Endothelial cell (in vitro differentiated cells): Measurements from ENCODE around the gene DNAJC19. TPM values are rescaled to one million over a fixed set of nuclear protein-coding genes. Genes with fewer than 3 reads are reported as not detected.
"Not testable (repeated sequence)": the region's sequence is repeated elsewhere in the genome, so short reads cannot be mapped to it uniquely, and the experiment has no call there.

Source experiments
- DNase-seq: peaks from one replicate; pipeline ENCODE4 v3.0.0; 2021; ENCODE audit warnings: low spot score
- H3K27ac Mint-ChIP-seq: one replicate; pipeline ENCODE4 v1.8.0; 2021; ENCODE audit warnings: mixed read lengths, inconsistent platforms; ENCODE audit not compliant: unreplicated experiment
- H3K27me3 Mint-ChIP-seq: one replicate; pipeline ENCODE4 v1.8.0; 2021; ENCODE audit warnings: mild to moderate bottlenecking, moderate library complexity, mixed read lengths, inconsistent platforms; ENCODE audit not compliant: unreplicated experiment
- H3K36me3 Mint-ChIP-seq: one replicate; pipeline ENCODE4 v1.8.0; 2021; ENCODE audit warnings: mild to moderate bottlenecking, low read depth, mixed read lengths, inconsistent platforms; ENCODE audit not compliant: unreplicated experiment
- H3K4me1 Mint-ChIP-seq: one replicate; pipeline ENCODE4 v1.8.0; 2021; ENCODE audit warnings: mild to moderate bottlenecking, mixed read lengths, inconsistent platforms; ENCODE audit not compliant: unreplicated experiment
- H3K4me3 Mint-ChIP-seq: one replicate; pipeline ENCODE4 v1.8.0; 2021; ENCODE audit warnings: mild to moderate bottlenecking, mixed read lengths, inconsistent platforms; ENCODE audit not compliant: unreplicated experiment
- H3K9me3 Mint-ChIP-seq: one replicate; pipeline ENCODE4 v1.8.0; 2021; ENCODE audit warnings: mixed read lengths, inconsistent platforms; ENCODE audit not compliant: unreplicated experiment
- CTCF ChIP-seq: fragments of 200-600 bp; sonication (generic); IDR thresholded peaks from one replicate; pipeline ENCODE4 v1.5.0; 2021; ENCODE audit warnings: antibody characterized with exemption; ENCODE audit not compliant: unreplicated experiment
- total RNA-seq: library from RNA; stranded (reverse); fragmentation: NEBNext Ultra II Directional; extraction: Animal tissue kit (Norgen Biotek cat#: 25700); gene quantifications from one replicate; pipeline ENCODE4 v1.2.1, GENCODE V29; 2021; ENCODE audit not compliant: unreplicated experiment

The DNAJC19 gene
- total RNA-seq, 1 donor from 2014 or later, result 37.5 TPM

DNA sequence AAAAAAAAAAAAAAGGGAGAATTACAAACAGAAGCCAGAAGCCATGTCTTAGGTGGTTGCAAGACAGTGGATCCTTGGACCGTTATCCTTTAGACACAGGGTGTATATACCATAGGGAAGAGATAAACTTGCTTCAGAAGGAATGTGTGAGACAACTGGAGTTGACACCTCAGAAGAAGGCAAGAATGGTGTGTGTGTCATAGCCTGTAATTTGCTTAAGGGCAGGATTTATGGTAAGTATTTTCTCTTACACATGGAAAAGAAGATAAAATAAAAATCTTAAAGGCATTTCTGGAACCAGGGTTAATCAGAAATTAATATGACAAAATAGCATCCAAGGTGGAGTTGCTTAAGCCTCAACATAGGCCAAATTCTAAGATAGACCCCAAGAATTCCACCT is 19.3 kb upstream of the DNAJC19 start:
- no peak for TF ChIP-seq CTCF
- no peaks in the 10 kb centered on the region for H3K36me3 Mint-ChIP-seq
- H3K27me3 Mint-ChIP-seq, result no peaks in the 10 kb centered on the region
- no peak overlapping the region for H3K27ac Mint-ChIP-seq
- no peak overlapping the region for H3K4me3 Mint-ChIP-seq
- DNase-seq, result no peak
- no peaks in the 10 kb centered on the region for H3K9me3 Mint-ChIP-seq
- no peaks in the 10 kb centered on the region for H3K4me1 Mint-ChIP-seq

GRCh38 chr3:181007262-181007661 is 17.7 kb upstream of the DNAJC19 start:
- no peak for TF ChIP-seq CTCF
- DNase-seq, result no peak
- H3K27ac Mint-ChIP-seq, result no peak overlapping the region
- no peak overlapping the region for H3K4me3 Mint-ChIP-seq
- H3K27me3 Mint-ChIP-seq, result no peaks in the 10 kb centered on the region
- H3K36me3 Mint-ChIP-seq, result no peaks in the 10 kb centered on the region
- no peaks in the 10 kb centered on the region for H3K9me3 Mint-ChIP-seq
- no peaks in the 10 kb centered on the region for H3K4me1 Mint-ChIP-seq

DNA sequence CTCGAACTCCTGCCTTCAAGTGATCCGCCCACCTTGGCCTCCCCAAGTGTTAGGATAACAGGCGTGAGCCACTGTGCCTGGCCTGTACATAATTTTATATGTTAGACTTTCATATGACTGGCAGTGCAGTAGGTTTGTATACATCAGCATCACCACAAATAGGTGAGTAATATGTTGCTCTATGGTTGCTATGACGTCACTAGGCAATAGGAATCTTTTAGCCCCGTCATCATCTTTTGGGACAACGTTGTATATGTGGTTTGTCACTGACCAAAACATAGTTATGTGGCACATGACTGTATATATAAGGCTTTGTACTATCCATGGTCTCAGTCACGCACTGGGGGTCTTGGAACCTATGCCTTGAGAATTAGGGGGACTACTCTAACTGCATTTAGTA is 17.0 kb upstream of the DNAJC19 start:
- Mint-ChIP-seq H3K27ac (no peak overlapping the region), H3K27me3 (no peaks in the 10 kb centered on the region), H3K4me3 (no peak overlapping the region), H3K36me3 (no peaks in the 10 kb centered on the region), H3K4me1 (no peaks in the 10 kb centered on the region), H3K9me3 (peaks cover 6% of the 10 kb centered on the region)
- TF ChIP-seq CTCF, result no peak
- no peak for DNase-seq

GRCh38 chr3:181003469-181003868 is 13.9 kb upstream of the DNAJC19 start:
- peaks cover 17% of the 10 kb centered on the region for H3K9me3 Mint-ChIP-seq
- H3K4me1 Mint-ChIP-seq, H3K27me3 Mint-ChIP-seq, H3K36me3 Mint-ChIP-seq, H3K27ac Mint-ChIP-seq, DNase-seq, H3K4me3 Mint-ChIP-seq: not testable (repeated sequence)

GRCh38 chr3:181002331-181002730 is 12.8 kb upstream of the DNAJC19 start:
- H3K9me3 Mint-ChIP-seq, result peaks cover 17% of the 10 kb centered on the region
- not testable (repeated sequence) for H3K36me3 Mint-ChIP-seq

DNA sequence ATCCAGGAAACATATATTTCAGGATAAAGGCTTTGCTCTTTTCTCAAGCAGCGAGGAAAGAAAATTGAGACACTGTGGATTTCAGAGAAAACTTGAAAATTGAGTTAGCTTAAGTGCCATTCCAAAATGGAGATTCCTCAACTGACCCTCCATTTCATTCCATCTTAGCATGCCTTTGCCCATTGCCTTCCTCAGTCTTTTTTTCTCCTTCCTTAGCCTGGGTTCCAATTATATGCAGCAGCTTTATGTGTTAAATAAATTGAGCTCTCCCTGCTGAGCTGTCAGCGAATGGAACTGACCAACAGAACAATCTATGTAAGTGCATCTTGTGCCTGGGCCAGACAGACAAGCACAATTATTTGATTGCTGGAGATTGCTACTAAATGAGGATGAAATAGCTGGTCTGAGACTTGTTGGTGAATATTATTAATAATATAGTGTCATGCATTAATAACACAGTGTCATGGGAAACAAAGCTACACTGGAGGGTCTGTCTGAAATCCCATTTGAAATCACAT is 6.9 kb upstream of the DNAJC19 start:
- H3K36me3 Mint-ChIP-seq, result no peaks in the 10 kb centered on the region
- H3K4me3 Mint-ChIP-seq, result no peak overlapping the region
- H3K9me3 Mint-ChIP-seq, result peaks cover 11% of the 10 kb centered on the region
- H3K27ac Mint-ChIP-seq, result no peak overlapping the region
- H3K27me3 Mint-ChIP-seq, result peaks cover 1% of the 10 kb centered on the region
- TF ChIP-seq CTCF, result no peak
- DNase-seq, result no peak
- H3K4me1 Mint-ChIP-seq, result no peaks in the 10 kb centered on the region

More at GRCh38 chr3:181002331-181002730, 12.8 kb upstream of the DNAJC19 start:
- not testable (repeated sequence) for H3K27ac Mint-ChIP-seq, DNase-seq, H3K27me3 Mint-ChIP-seq, H3K4me1 Mint-ChIP-seq, H3K4me3 Mint-ChIP-seq
